WTC11 (cell line): Measurements from ENCODE around the gene PRXL2A.

Experiments
- CREB1 ChIP-seq: sonication (generic); formaldehyde crosslinking; IDR thresholded peaks from 2 replicates; pipeline ENCODE4 v1.8.0; 2023; ENCODE audit warnings: mild to moderate bottlenecking, missing genetic modification reagents
- CTCF ChIP-seq: fragments of 200-600 bp; IDR thresholded peaks from 2 replicates; pipeline ENCODE4 v1.8.0; 2022; ENCODE audit warnings: antibody characterized with exemption
- ESRRA ChIP-seq: sonication (generic); formaldehyde crosslinking; IDR thresholded peaks from 2 replicates; pipeline ENCODE4 v1.8.1; 2022; ENCODE audit warnings: mild to moderate bottlenecking, missing genetic modification reagents, borderline replicate concordance
- ETV6 ChIP-seq: sonication (generic); formaldehyde crosslinking; IDR thresholded peaks from 2 replicates; pipeline ENCODE4 v1.8.1; 2022; ENCODE audit warnings: mild to moderate bottlenecking, missing genetic modification reagents
- KAT7 ChIP-seq: sonication (generic); formaldehyde crosslinking; IDR thresholded peaks from 2 replicates; pipeline ENCODE4 v1.8.1; 2023; ENCODE audit warnings: missing genetic modification reagents, mild to moderate bottlenecking, borderline replicate concordance
- NFYB ChIP-seq: sonication (generic); formaldehyde crosslinking; conservative IDR thresholded peaks from 2 replicates; pipeline ENCODE4 v1.8.0; 2022; ENCODE audit warnings: low read depth, missing genetic modification reagents
- OVOL2 ChIP-seq: fragments of 250-450 bp; sonication (Bioruptor Pico); IDR thresholded peaks from 2 replicates; pipeline ENCODE4 v1.9.0; 2021; ENCODE audit warnings: mild to moderate bottlenecking, borderline replicate concordance
- SMAD3 ChIP-seq: sonication (generic); formaldehyde crosslinking; IDR thresholded peaks from 2 replicates; pipeline ENCODE4 v1.8.0; 2022; ENCODE audit warnings: missing genetic modification reagents, mild to moderate bottlenecking, borderline replicate concordance
- ZNF232 ChIP-seq: sonication (generic); formaldehyde crosslinking; IDR thresholded peaks from 2 replicates; pipeline ENCODE4 v1.8.0; 2022; ENCODE audit warnings: mild to moderate bottlenecking, missing genetic modification reagents
- ZNF317 ChIP-seq: sonication (generic); formaldehyde crosslinking; IDR thresholded peaks from 2 replicates; pipeline ENCODE4 v1.8.1; 2023; ENCODE audit warnings: low read depth, mild to moderate bottlenecking, moderate library complexity, missing genetic modification reagents, borderline replicate concordance

GRCh38 chr10:80462299-80462980, 54.1 kb downstream of the PRXL2A start:
- no peak for TF ChIP-seq ESRRA (CRISPR knock-in tag)
- TF ChIP-seq CTCF: no peak
- TF ChIP-seq SMAD3: no peak
- no peak for TF ChIP-seq NFYB
- TF ChIP-seq CREB1 (CRISPR knock-in tag): no peak
- TF ChIP-seq ZNF317 (CRISPR knock-in tag): no peak
- no peak for TF ChIP-seq ETV6
- no peak for TF ChIP-seq ZNF232 (CRISPR knock-in tag)
- TF ChIP-seq KAT7 (CRISPR knock-in tag): no peak
- TF ChIP-seq OVOL2 (CRISPR knock-in tag): no peak
